Stimulated activated naive B cell treated with anti-CD40 and anti-IgM and Interleukin-4, amounts not matched to agents 10 μg/mL and 1 μg/mL and 100 μg/mL, for 72 hours (primary cell): ENCODE data around the gene AGPAT2.
A peak's percentile ranks its signal among the peaks of the same experiment; 100 is the strongest.

ENCODE experiments used
- ATAC-seq, 2 donors: fragments of 150-1000 bp; cut with Tn5 transposase; replicated peaks; 2 replicates each; pipeline ENCODE4 v1.10.0; 2021; ENCODE audit warnings: moderate library complexity in 1 of 2
- DNase-seq: peaks from one replicate; pipeline ENCODE4 v3.0.0; 2021
- H3K27ac Mint-ChIP-seq: one replicate; pipeline ENCODE4 v1.8.0; 2022; ENCODE audit warnings: mild to moderate bottlenecking, mixed read lengths
- H3K27me3 Mint-ChIP-seq, 2 donors: one replicate each; pipeline ENCODE4 v1.8.0; 2022; ENCODE audit warnings: mixed read lengths in 2 of 2
- H3K36me3 Mint-ChIP-seq, 2 donors: one replicate each; pipeline ENCODE4 v1.8.0; 2022; ENCODE audit warnings: mixed read lengths in 2 of 2, mild to moderate bottlenecking in 1 of 2
- H3K4me1 Mint-ChIP-seq, 2 donors: one replicate each; pipeline ENCODE4 v1.8.0; 2022; ENCODE audit warnings: mixed read lengths in 2 of 2, mild to moderate bottlenecking in 1 of 2
- H3K4me3 Mint-ChIP-seq, 2 donors: one replicate each; pipeline ENCODE4 v1.8.0; 2022; ENCODE audit warnings: mild to moderate bottlenecking in 2 of 2, mixed read lengths in 2 of 2, moderate library complexity in 1 of 2
- H3K9me3 Mint-ChIP-seq, 2 donors: one replicate each; pipeline ENCODE4 v1.8.0; 2022; ENCODE audit warnings: mixed read lengths in 2 of 2, mild to moderate bottlenecking in 1 of 2

AGPAT2 gene

DNA sequence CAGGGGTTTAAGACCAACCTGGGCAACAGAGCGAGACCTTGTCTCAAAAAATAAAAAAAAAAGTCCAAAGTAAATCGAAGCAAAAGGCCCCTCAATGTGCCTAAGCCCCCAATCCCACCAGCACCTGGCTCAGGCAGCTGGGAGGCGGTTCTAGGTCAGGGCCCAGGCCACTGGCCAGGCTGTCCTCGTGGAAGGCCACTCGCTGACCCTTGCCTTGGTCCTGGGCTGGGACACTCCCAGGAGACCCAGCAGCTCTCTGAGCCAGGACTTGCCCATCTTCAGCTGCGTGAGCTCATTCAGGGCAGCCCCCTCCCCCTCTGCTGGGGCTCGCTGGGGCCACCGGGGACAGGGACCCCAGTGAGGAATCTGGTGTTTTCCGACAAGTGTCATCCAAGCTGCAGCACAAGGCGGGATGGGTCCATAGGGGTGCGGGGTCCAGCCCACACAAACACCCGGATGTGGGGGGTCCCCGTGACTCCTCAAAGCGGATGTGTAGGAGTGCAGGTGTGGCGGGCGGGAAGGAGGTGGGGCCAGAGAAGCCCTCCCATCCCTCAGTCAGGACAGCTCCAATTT, 4.0 kb downstream of the AGPAT2 start:
- Mint-ChIP-seq H3K4me3 (no peak overlapping the region), H3K27ac (no peak overlapping the region), H3K9me3 (no peaks in the 10 kb centered on the region), H3K4me1 (peaks cover 14 to 26% of the 10 kb centered on the region in 2 donors), H3K27me3 (no peaks in the 10 kb centered on the region), H3K36me3 (peaks cover 0 to 1% of the 10 kb centered on the region in 2 donors)
- no peak for ATAC-seq
- no peak for DNase-seq

DNA sequence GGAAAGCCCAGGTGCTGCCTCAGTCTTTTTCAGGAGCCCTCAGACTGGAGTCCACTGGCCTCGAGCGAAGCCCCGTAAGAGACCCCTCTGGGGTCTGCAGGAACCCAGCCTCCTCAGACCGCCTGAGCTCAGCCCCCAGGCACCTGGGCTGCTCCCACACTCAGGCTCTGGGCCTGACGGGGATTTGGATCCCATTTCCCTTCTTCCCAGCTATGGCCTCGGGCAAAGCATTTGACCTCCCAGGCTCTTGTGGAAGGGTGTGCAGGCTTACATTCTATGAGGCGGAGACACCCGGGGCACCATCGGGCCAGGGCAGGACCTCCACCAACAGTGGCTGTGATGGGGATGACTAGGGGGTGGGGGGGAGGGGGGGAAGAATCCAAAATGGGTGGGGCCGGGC, 4.5 kb downstream of the AGPAT2 start:
- DNase-seq (no peak), ATAC-seq (no peak)
- peaks cover 0 to 1% of the 10 kb centered on the region in 2 donors for H3K36me3 Mint-ChIP-seq
- no peak overlapping the region for H3K4me3 Mint-ChIP-seq
- no peaks in the 10 kb centered on the region for H3K27me3 Mint-ChIP-seq
- peaks cover 13 to 21% of the 10 kb centered on the region in 2 donors for H3K4me1 Mint-ChIP-seq
- no peaks in the 10 kb centered on the region for H3K9me3 Mint-ChIP-seq
- H3K27ac Mint-ChIP-seq = no peak overlapping the region

DNA sequence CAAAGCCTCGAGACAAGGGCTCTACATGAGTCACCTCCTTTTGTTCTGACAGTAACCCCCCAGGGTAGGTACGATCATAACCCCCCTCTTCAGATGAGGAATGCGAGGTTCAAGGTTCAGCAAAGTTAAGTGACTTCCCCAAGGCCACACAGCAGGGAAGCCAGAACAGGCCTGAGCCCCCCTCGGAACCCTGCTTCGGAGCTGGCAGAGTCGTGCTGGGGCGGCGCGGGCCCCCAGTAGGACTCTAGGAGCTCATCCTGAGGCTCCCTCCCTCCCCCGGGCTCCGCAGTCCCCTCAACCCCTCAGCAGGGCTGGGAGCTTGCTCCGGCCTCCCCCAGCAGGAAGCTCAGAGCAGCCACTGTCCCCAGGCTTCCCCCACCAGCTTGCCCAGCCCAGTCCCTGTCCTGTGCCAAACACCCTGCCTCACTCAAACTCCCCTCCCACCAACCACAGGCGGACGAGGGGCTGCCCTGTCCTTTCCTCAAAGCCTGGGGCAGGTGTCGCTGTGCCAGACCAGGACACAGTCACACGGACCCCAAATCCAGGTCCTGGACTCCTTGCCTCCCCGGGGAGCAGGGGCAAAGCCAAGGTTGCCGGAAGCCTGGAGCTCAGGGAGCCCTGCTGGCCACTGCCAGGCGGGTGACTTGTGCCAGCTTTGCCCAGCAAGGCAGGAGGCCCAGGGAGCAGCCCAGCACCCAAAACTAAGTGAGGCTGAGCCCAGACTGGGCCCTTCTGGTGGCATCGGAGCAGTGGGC, 5.1 kb downstream of the AGPAT2 start:
- ATAC-seq (no peak), DNase-seq (no peak)
- peaks cover 0 to 1% of the 10 kb centered on the region in 2 donors for H3K36me3 Mint-ChIP-seq
- no peak overlapping the region for H3K27ac Mint-ChIP-seq
- no peak overlapping the region for H3K4me3 Mint-ChIP-seq
- no peaks in the 10 kb centered on the region for H3K9me3 Mint-ChIP-seq
- no peaks in the 10 kb centered on the region for H3K27me3 Mint-ChIP-seq
- H3K4me1 Mint-ChIP-seq = peaks cover 13 to 21% of the 10 kb centered on the region in 2 donors

DNA sequence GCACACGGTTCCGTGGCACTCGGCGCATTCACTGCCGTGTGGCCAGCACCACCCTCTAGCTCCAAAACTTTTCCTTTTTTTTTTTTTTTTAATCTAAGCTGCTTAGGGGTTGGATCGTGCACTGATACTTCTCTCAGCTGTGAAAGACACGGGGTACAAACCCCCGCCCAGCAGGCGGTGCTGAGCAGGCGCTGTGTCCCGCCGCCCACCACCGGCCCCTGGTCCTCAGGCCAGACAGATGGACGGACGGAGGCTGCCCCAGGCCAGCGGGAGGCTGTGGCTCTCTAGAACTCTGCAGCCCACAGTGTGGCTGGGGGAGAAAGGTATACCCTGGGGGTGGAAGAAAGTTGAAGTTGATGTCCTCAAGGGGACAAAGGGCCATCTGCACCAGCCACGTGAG, 6.2 kb downstream of the AGPAT2 start:
- peaks cover 0 to 1% of the 10 kb centered on the region in 2 donors for H3K36me3 Mint-ChIP-seq
- DNase-seq (no peak), ATAC-seq (no peak)
- H3K9me3 Mint-ChIP-seq = no peaks in the 10 kb centered on the region
- peaks cover 10 to 15% of the 10 kb centered on the region in 2 donors for H3K4me1 Mint-ChIP-seq
- H3K4me3 Mint-ChIP-seq = no peak overlapping the region
- H3K27ac Mint-ChIP-seq = no peak overlapping the region
- no peaks in the 10 kb centered on the region for H3K27me3 Mint-ChIP-seq

DNA sequence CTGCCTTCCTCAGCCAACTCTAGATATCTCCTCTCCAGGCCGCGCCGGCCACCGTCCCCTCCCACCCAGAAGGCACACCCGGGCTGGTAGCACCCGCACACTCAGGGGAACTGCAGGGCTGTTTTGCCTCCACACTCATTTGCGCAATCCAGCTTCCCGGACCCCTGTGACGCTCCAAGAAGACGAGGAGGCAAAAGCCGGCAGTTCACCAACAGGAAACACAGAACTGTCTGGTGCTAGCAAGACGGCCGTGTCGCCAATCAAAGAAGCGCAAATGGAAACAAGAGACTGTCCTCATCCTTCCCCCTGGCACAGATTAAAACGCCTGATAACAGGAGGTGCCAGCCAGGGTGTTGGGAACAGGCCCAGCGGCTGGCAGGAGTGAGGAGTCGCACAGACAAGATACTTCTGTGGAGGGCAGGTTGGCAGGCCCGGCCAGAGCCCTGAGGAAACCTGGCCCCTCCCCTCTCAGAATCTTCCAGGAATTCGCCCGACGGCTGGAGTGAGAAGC, 7.8 kb downstream of the AGPAT2 start:
- Mint-ChIP-seq H3K27ac (peak overlapping the region; percentile 59), H3K4me3 (no peak overlapping the region), H3K4me1 (peaks cover 7 to 10% of the 10 kb centered on the region in 2 donors), H3K9me3 (no peaks in the 10 kb centered on the region), H3K27me3 (no peaks in the 10 kb centered on the region), H3K36me3 (peaks cover 0 to 3% of the 10 kb centered on the region in 2 donors)
- ATAC-seq = no peak
- no peak for DNase-seq

DNA sequence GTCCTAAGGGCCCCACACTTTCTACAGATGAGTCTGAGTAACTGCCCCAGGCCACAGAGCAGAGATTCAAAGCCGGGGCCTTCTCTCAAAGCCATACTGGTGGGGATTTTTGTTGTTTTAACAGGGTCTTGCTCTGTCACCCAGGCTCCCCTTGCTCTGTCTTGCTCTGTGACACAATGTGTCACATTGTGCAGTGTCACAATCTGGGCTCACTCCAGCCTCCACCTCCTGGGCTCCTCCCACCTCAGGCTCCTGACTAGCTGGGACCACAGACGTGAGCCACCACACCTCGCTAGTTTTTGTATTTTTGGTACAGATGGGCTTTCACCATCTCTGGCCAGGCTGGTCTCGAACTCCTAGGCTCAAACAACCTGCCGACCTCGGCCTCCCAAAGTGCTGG, 8.6 kb downstream of the AGPAT2 start:
- peaks cover 7 to 10% of the 10 kb centered on the region in 2 donors for H3K4me1 Mint-ChIP-seq
- no peak for DNase-seq

DNA sequence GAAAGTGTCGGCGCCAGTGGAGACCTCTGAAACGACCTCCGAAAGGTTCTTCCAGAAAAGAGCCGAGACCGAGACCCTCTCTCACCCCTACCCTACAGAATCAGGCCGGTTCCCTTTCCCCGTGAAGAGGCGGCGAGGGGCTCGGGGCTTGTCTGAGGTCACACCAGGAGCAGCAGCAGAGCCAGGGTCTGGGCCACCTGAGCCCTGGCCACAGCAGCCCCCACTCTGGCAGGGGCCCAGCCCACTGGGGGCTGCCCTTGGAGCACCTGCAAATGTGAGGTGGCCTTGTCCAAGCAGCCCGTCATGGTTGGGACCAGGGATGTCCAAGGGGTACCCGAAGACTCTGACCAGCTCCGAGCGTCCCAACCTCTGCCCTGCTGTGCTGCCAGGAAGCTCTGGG, 9.2 kb downstream of the AGPAT2 start:
- no peaks in the 10 kb centered on the region for H3K9me3 Mint-ChIP-seq
- no peak overlapping the region for H3K27ac Mint-ChIP-seq
- H3K36me3 Mint-ChIP-seq = peaks cover 5 to 10% of the 10 kb centered on the region in 2 donors
- no peak overlapping the region for H3K4me3 Mint-ChIP-seq
- no peaks in the 10 kb centered on the region for H3K27me3 Mint-ChIP-seq
- H3K4me1 Mint-ChIP-seq = peaks cover 7 to 10% of the 10 kb centered on the region in 2 donors
- DNase-seq (no peak), ATAC-seq (no peak)

More for the DNA sequence above, 8.6 kb downstream of the AGPAT2 start:
- ATAC-seq = peak in 1 of 2 donors; percentile 51
- H3K9me3 Mint-ChIP-seq = no peaks in the 10 kb centered on the region
- H3K36me3 Mint-ChIP-seq = peaks cover 5 to 8% of the 10 kb centered on the region in 2 donors
- no peak overlapping the region for H3K27ac Mint-ChIP-seq
- H3K4me3 Mint-ChIP-seq = no peak overlapping the region
- H3K27me3 Mint-ChIP-seq = no peaks in the 10 kb centered on the region

DNA sequence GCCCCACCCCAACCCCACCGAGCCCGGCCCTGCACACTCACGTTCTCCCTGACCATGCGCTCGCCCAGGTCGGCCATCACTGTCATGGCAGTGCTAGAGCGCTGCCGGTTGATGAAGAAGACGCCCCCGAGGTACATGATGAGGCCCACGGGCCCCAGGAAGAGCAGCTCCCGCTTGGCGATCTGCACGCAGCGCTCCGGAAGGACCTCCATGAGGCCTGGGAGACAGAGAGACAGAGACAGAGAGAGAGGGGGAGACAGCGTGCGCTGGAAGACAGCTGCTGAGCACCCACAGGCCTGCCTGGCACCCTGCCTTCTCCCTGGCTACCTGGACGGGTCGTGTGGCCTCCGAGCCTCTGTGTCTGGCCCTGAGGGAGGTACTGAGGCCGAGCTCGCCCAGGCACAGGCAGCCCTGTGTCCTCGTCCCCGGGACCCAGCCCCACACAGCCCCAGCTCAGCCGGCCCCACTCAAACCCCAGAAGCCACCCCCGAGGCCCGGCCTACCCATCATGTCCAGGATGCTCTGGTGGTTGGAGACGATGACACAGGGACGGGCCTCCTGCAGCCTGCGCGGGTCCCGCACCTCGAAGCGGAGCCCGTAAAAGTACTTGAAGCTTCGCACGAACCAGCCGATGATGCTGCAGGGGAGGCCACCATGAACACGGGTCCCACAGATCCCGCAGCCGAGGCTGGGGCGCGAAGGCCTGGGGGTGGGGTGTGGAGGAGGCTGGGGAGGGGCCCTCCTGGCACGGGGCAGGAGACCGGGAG, 10.2 kb downstream of the AGPAT2 start:
- Mint-ChIP-seq H3K27me3 (no peaks in the 10 kb centered on the region), H3K9me3 (no peaks in the 10 kb centered on the region), H3K27ac (no peak overlapping the region), H3K4me3 (no peak overlapping the region), H3K36me3 (peaks cover 5 to 11% of the 10 kb centered on the region in 2 donors), H3K4me1 (peaks cover 7 to 10% of the 10 kb centered on the region in 2 donors)
- DNase-seq = no peak
- ATAC-seq = no peak

DNA sequence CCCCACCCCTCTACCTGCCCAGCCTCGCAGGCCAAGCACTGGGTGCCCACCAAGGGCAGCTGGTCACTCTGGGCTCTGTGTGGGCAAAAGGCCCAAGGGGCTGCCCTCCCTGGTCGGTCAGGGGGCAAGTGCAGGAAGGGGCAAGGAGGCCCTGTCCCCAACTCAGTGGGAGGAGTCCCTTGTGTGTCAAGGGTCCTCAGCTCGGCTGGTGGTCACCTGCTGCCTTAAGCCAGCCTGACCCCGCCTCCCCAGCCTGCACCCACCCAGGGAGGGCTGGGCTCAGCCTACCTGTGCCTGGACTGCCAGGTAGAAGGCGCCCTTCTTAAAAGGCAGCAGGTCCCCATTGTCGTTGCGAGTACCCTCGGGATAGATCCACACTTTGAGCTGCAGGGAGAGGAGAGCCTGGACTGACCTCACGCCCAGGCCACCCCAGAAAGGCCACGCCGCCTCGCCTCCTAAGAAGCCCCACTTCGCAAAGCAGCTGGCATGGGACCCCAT, 10.9 kb downstream of the AGPAT2 start:
- peaks cover 7 to 15% of the 10 kb centered on the region in 2 donors for H3K4me1 Mint-ChIP-seq
- H3K36me3 Mint-ChIP-seq = peaks cover 5 to 11% of the 10 kb centered on the region in 2 donors
- H3K9me3 Mint-ChIP-seq = no peaks in the 10 kb centered on the region
- no peak overlapping the region for H3K27ac Mint-ChIP-seq
- peaks cover 0 to 5% of the 10 kb centered on the region in 2 donors for H3K27me3 Mint-ChIP-seq
- H3K4me3 Mint-ChIP-seq = no peak overlapping the region
- no peak for ATAC-seq
- no peak for DNase-seq

DNA sequence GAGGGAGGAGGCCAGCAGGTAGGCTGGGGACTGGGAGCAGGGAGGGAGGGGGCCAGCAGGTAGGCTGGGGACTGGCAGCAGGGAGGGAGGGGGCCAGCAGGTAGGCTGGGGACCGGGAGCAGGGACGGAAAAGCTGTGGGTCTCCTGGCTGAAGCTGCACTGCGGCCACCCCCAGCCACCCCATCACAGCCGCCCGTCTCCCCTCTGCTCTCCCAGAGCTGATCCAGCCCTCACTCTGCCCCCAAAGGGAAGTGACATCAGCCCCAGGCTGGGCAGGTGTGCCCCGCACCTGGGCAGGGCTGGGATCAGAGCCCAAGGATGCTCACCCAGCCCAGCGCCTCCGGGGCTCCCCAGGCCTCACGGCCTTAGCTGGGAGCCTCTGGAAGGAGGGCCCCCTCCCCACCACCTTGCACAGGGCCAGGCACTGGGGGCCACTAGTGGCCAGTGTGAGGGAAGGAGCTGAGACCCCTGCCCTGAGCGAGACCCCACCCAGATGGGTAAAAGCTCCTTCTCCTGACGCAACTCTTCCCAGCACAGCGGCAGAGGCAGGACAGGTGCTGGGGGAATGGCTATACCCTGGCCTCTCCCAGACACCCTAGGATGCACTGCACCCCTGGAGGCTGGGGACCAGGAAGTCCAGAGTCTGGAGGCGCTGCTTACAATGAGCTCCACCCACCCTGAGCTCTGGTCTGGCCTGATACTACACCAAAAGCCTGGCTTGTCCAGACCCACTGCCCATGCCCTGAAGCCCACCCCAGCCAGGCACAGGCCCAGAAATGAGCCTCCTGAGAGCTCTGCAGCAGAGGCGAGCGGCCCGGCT, 11.6 kb downstream of the AGPAT2 start:
- Mint-ChIP-seq H3K27me3 (peaks cover 0 to 6% of the 10 kb centered on the region in 2 donors), H3K9me3 (no peaks in the 10 kb centered on the region), H3K4me1 (peaks cover 8 to 15% of the 10 kb centered on the region in 2 donors), H3K27ac (no peak overlapping the region), H3K36me3 (peaks cover 5 to 11% of the 10 kb centered on the region in 2 donors), H3K4me3 (no peak overlapping the region)
- no peak for ATAC-seq
- DNase-seq = no peak

DNA sequence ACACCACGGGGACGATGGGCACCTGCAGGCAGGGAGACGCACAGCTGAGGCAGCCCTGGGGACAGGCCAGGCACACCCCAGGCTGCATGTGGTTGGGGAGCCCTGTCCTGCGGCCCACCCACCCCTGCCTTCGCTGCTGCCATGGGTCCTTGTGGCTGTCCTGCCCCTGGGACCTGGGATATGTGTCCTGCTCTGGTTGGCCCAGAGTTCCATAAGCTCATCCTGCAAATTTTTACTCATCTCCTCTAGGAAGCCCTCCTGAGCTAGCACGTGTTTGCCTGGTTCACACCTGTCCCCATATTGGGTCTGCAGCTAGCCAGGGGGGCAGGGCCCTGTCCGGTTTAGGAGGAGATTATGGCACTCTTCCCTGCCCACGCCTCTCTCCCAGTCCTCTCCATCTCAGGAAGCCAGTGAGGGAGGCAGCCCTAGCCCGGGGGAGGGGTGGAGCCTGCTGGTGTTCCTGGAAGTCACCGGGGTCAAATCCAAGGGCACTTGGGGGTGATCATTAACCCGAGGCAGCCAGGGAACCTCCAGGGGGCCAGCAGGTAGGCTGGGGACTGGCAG, 12.4 kb downstream of the AGPAT2 start:
- Mint-ChIP-seq H3K9me3 (no peaks in the 10 kb centered on the region), H3K27me3 (peaks cover 1 to 6% of the 10 kb centered on the region in 2 donors), H3K27ac (no peak overlapping the region), H3K36me3 (peaks cover 5 to 11% of the 10 kb centered on the region in 2 donors), H3K4me1 (peaks cover 8 to 15% of the 10 kb centered on the region in 2 donors), H3K4me3 (no peak overlapping the region)
- DNase-seq = no peak
- no peak for ATAC-seq

DNA sequence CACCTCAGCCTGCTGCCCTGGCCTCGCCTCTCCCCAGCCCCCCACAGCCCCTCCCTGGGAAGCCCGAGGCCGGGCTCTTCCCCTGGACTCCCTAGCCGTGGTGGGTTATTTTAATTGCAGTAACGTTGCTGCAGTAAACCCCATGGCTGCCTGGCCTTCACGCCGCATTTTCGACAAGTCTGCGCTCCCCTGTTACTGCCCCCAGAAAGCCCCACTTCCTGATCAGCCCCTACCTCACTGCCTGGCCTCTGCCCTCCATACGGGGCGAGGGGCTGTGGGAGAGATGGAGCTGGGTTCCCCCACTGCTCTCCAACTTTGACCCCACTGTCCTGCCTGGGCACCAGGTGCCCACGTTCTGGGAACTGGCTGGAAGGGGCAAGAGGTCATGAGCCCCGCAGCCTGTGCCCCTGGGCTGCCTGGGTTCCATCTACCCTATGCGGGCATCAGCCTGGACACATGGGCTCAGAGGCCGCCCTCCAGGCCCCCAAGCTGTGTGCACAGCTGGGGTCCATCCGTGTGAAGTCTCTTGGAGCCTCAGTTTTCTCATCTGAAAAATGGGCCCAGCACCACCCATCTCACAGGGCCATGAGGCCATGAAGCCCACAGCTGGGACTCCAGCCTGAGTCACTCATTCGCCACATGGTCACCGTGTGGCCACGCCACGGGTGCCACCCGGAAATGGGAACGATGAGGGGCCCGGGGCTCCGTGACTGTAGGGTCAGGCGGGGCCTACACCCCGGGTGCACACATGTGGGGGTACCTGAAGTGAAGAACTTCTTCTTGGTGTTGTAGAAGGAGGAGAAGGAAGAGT, 13.1 kb downstream of the AGPAT2 start:
- Mint-ChIP-seq H3K4me1 (peaks cover 4 to 9% of the 10 kb centered on the region in 2 donors), H3K27ac (no peak overlapping the region), H3K36me3 (peaks cover 5 to 10% of the 10 kb centered on the region in 2 donors), H3K27me3 (peaks cover 5 to 6% of the 10 kb centered on the region in 2 donors), H3K9me3 (no peaks in the 10 kb centered on the region), H3K4me3 (no peak overlapping the region)
- DNase-seq = no peak
- no peak for ATAC-seq
